HT1080 (cell line): ENCODE measurements around the gene CFAP300. TPM values are rescaled to one million over a fixed set of nuclear protein-coding genes. Genes with fewer than 3 reads are reported as not detected.
A peak's percentile ranks its signal among the peaks of the same experiment; 100 is the strongest.

Source experiments
- DNase-seq: peaks from one replicate; pipeline ENCODE4 v3.0.0-alpha.2; 2015; ENCODE audit warnings: low read depth
- polyA plus RNA-seq, 2 experiments: library from polyadenylated mRNA; depleted of rRNA; stranded (reverse); fragments of >200 nt; gene quantifications; 2 replicates each; pipeline ENCODE4 v1.2.3, GENCODE V29; 2015
- total RNA-seq: library from RNA; depleted of rRNA; stranded (reverse); fragments of >200 nt; shearing (Covaris generic); gene quantifications from 2 replicates; pipeline ENCODE4 v1.2.3, GENCODE V29; 2014; rRNA removed

Gene CFAP300
- total RNA-seq = 0.05 and 0.57 TPM in 2 replicates
- 0.83 and 1.1 TPM in 2 replicates for polyA plus RNA-seq (2015; cell fraction: cytosol; rRNA removed)
- polyA plus RNA-seq (2015; cell fraction: nucleus; rRNA removed) = 0.41 TPM in 1 of 2 replicates, not detected in the other

DNA sequence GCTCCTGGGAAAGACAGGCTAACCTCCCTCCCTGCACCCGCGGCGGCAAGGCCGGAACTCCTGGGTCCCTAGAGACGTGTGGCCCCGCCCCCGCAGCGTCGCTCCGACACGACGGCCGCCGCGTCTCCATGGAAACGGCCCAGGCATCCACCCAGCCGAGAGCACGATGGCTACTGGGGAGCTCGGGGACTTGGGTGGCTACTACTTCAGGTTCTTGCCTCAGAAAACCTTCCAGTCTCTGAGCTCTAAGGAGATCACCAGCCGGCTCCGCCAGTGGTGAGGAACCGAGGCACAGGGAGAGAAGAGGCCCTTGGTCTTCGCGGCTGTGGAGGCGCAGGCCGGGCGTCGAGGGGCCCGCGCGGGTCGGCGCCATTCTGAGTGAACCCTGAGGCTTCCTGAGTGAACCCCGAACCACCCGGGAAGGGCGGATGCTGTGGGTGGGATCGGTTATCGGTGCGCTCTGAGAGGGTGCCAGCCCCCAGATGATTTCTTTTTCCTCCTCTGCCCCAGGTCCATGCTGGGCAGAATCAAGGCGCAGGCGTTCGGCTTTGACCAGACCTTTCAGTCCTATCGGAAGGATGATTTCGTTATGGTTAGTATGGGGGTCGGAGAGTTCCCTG, at the start of gene CFAP300:
Gene CFAP300 (plus strand): TSS at position 133 of the 620 bp plus-strand sequence. CDS start 34 bp downstream, at position 167.
- peak; percentile 7 for DNase-seq

DNA sequence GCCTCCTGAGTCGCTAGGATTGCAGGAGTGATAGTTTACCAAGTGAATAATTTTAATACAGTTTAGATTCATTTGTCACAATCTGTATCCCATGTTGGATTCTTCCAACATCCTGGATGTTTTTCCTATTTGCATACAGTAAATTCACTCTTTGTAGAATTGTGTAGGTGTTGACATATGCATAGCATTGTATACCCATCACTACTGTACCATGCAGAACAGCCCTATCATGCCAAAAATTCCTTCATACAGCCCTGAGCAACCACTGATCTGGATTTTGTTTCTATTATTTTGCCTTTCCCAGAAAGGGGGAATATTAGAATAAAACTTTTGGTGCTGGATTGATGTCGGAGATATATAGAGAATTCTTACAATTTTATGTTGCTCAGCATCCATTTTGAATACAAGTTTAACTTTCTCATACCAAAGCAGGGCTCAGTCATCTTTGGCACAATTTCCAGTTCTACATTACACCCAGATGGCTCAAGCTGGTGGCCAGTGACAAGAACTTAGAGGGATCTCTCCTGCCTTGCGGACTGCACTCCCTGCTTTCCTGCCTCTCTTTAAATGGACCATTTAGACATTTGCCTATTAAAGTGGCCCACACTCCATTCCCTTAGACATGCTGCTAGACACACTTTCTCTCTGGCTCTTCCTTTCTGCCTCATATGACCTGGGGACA, 45.4 kb upstream of the CFAP300 start:
- DNase-seq = no peak

DNA sequence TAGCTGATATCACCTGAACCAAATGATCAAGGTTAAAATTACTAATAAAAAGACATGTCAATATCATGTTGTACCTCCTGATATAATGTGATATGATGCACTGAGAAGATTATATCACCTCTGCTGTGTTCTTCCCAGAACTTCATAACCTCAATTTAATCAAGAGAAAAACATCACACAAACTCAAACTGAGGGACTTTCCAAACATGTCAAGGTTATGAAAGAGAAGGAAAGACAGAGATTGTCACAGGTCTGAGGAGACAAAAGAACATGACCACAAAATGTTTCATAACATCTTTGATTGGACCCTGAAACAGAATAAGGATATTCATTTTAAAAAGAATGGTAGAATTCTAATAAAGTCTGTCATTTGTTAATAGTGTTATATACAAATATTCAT, 43.0 kb upstream of the CFAP300 start:
- DNase-seq = no peak

DNA sequence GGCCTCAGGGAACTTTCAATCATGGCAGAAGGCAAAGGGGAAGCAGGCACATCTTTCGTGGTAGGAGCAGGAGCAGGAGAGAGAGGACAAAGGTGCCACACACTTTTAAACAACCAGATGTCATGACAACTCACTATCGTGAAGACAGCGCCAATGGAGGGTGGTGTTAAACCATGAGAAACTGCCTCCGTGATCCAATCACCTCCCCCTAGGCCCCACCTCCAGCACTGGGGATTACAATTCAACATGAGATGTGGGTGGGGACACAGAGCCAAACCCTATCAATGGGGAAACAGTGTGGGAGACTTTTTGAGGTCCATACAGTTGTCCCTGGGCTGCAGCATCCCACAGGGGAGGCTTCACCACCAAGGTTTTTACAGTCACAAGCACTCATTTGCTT, 41.9 kb upstream of the CFAP300 start:
- no peak for DNase-seq

DNA sequence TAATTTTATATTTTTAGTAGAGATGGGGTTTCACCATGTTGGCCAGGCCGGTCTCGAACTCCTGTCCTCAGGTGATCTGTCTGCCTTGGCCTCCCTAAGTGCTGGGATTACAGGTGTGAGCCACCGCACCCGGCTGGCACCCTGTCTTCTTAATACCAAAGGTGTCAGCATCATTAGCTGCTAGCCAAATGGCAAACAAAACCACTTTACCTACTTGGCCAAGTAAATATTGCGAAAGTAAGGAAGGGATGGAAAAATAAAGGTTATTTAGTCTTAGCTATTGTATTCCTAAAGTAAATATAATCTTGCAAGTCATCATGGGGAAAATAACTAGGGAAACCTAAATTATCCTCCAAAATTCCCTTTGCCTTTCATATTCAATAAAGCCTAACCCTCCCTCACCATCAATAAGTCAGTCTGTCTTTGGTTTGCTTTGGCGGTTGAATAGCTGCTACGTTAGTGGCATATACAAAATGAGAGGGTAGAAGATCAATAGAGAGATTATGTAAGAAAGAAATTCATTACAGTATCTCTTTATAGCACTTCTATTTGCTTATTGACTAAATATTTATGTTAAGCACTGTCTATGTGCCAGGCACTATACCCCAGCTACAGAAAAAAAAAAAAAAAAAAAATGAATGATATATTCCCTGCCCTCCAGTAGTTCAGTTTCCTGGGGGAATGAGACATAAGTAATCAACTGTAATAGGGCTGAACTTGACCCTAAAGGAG, 40.2 kb upstream of the CFAP300 start:
- DNase-seq = no peak

DNA sequence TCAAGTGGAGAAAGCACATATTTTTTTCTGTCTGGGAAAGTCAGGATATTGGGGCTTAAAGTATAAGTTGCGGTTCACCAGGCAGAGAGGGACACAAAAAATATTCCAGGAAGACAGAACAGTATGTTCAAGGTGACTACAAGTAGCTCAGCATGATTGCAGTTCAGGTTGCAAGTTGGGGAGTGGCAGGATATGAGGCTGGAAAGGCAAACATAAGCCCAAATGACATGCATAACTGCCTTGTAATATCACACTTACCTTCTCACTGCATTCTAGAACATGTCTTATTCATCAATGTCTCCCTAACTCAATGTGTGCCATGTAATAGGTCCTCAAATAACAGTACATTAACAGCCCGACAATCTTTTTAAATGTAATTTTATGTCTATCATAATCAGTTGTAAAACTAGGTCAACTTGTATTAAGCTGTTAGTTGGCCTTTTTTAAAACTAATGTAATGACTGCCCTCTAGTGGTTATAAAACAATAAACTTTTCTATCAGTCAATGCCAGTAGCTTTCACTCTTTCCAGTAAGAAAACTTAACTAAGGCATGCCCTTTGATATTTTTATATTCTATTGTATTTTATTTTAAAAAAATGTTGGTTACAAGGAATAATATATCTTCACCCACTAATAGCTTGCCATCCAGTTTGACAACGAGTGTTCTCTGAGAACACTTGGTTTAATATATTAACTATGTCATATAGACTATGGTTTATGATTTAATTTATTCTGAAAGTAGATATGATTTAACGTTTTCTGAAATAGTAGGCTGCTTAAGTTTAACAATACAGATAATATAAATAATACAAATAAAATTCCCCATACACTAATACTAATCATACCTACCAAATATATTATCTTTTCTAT, 39.4 kb upstream of the CFAP300 start:
- peak; percentile 85 for DNase-seq

DNA sequence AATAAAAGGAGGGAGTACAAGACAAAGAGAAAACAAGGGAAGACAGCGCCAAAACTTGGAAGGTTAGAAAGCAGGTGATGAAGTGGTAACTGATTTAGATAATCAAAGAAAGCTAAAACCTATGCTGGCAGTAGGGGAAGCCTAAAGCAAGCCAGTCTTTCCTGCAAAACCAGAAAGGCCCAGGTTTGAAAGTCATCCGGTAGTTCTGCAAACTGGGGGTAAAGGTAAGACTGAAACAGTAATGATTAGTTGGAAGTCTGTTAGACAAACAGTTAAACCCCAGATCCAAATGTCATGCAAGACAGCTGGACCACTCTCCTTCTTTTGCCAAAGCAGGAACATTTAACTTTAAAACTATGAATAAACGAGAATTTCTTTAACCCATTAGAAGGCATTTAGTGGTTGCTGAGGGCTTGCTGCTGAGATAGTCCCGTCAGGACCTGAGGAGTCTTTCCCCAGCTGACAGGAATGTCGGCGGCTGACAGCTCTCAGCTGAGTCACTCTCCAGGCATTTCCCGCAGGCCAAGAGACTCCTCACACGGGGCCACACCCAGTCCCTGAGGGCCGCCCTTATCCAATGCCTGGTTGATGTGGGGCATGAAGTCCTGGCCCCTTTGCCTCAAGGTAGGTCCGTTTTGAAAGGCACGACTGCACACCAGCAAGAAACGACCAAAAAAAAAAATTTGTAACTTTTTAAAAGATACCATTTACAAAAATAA, 36.3 kb upstream of the CFAP300 start:
- DNase-seq = peak; percentile 95

DNA sequence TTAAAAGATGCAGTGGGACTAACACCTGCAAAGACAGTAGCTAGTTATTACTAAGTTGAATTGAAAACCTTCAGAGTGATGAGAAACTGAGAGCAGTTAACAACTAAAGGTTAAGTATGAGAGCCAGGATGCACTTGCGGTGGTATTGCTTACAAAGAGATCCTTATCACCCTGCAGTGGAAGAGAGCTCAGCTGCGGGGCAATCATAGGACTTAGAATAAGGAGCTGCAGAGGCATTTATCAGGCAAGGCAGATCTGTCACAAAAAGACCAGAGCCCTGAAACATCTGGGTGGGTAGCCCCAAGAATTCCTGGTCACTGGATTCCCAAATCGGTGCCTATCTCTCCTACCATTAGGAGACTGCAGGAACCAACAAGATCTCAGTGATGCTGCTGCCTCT, 34.3 kb upstream of the CFAP300 start:
- DNase-seq = no peak

DNA sequence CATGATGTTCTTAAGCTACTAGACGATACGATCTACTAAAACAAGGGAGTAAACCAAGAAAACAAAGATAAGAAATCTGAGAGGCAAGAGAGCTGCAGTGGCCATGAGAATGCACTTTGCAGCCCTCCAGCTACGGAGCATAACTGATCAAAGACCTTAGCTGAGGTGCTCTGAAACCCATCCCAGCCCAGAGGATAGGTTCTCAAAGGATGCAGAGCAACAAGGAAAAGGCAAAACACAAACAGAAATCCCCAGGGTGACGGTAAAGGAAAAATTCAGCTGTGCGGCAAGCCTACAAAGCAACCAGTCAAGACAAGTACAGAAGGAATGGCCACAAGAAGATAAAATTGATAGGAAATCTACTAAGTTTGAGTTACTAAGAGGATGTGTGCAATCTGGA, 32.5 kb upstream of the CFAP300 start:
- DNase-seq = no peak

DNA sequence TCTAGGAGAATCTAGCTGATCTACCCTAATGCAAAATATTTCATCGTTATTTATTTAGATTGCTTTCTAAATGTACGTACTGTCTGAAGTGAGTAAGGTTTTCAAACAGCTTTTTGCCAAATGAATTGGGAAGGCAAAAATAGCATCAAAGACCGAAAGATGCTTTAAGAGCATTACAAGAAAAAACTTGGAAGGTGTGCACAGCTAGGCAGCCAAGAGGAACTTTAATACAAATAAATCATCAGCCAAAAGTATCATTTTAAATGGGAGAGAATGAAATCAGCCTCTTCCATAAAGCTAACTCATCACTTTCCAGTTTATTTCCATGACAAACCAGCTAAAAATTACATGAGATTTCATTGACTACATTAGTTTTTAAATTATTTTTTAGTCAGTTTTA, 30.2 kb upstream of the CFAP300 start:
- DNase-seq = no peak

DNA sequence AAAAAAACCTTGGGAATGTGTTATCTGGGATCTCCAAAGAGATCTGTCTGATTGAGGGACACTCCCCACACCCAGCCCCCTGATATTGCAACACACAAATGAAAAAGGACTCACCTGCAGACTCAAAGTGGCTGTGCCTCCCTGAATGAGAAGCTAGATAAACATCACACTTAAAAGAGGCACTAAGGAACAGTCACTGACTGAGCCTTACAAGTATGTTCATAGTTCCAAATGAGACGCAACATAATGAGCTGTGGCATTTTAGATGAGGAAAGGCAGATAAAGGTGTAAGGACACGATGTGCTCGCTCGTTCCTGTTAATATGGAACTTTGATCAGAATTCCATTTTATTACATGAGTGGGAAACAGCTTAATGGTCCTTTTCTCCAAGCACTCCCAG, 21.0 kb upstream of the CFAP300 start:
- DNase-seq = no peak

DNA sequence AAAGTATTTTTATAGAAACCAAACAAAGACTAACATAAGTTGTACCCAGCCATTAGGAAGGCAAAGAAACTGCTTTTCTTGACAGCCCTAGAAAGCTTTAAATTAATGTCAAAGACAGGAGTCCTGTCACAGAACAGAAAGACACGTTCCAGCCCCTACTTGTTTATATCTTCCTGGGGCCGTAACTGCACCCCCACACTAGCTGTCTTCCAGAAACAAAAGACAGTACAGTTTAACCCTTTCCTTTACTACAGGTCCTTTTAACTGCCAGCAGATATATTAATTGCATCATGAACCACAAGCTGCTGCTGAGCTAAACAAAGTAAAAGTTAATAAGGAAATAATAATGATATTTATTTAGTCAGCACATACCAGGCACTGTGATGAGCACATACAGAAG, 20.3 kb upstream of the CFAP300 start:
- DNase-seq = no peak

DNA sequence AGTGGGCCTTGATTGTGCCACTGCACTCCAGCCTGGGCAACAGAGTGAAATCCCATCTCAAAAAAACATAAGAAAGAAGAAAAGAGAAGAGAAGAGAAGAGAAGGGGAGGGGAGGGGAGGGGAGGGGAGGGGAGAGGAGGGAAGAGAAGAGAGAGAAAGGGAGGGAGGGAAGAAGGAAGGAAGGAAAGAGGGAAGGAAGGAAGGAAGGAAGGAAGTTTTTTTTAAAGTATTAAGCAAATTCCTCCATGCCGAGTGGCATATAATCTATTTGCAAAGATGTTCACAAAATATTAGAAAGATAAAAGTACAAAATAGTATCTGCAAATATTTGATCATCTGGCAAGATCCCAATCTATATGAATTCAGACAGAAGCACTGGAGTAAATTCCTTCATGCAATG, 10.5 kb upstream of the CFAP300 start:
- no peak for DNase-seq

DNA sequence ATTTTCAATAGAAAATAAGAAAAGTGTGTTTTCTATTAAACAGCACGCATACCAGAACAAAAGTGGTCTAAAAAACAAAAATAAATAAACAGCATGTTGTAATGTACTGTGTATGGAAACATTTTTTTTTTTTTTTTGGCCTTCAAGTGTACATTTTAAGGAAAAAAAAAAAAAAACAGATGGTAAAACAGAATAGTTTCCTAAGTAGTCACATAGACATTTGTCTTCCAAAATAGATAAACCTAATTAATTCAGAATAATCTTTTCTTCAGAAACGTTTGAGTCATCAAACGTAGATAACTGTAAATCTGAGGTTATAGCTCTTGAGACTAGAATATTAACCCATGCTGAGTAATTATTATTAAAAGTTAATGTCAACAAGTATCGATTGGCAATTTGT, 396 bp upstream of the CFAP300 start:
- DNase-seq = no peak

DNA sequence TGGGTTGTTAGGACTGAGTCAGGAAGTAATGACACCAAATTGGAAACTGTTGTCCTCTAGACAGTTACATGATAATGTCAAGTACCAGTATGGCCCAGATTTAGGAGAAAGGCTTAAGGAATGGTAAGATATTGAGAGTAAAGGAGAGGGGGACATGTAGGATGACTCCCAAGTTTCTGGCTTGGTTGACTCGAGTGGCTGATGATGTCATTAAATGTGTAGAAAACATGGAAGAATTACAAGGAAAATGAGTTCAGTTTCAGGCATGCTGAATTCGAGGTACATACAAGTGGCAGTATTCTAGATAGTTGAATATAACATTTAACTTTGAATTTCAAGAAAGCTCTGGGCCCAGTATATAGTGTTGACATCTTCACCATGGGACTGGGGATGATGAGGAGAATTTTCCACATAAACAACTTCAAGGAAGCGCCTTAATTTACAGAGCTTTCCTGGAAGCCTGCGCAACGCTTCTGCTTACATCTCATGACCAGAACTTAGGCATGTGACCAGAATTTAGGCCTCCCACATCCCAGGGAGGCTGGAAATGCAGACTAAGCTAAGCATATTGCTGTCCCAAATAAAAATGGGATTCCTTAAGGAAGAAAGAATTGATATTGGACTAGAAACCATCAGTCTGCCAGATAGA, 3.8 kb downstream of the CFAP300 start:
- DNase-seq = no peak

DNA sequence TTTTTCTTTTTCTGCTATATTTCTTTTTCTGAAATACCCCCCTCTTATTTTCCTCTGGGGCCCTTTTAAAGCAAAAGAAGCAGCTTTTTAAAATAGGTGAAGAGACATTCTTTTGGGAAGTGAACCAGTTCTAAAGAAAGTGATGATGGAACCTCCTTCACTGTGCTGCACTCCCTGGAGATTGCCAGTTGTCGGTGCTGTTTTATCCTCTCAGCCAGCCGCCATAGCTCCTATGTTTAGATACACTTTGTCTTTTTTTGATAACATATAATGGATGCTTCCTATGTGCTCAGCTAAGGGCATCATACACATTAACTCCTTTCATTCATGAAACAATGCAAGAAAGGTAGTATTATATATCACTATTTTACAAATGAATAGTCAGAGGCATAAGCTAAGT, 14.0 kb downstream of the CFAP300 start:
- no peak for DNase-seq

DNA sequence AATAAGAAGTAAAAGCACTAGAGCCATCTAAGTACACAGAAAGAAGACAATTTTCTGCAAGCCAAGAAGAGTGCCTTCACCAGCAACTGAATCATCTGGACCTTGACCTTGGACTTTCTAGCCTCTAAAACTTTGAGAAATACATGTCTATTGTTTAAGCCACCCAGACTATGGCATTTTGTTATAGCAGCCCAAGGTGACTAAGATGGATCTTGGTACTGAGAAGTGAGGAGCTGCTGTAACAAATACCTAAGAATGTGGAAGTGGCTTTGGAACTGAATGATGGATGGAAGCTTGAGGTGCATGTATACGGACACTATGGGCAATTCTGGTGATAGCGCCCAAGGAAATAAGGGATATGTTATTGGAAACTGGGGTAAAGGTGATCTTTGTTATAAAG, 14.9 kb downstream of the CFAP300 start:
- no peak for DNase-seq

DNA sequence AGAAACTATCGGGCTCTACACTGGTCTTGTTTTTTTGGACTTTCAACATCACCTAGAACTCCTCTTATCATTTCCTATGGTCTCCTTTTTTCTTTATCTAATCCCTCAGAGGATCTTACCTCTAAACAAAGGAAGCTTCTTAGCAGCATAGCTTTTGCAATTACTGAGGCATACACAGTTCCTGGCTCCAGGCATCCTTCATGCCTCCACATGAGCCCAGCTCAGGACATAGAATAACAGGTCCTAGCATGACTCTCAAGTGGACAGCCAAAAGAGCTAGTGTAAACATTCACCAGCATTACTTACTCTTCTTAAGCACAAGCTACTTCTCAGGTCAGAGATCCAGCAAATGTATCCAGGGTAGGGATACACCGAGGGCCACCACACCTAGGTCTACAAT, 17.1 kb downstream of the CFAP300 start:
- DNase-seq = no peak

DNA sequence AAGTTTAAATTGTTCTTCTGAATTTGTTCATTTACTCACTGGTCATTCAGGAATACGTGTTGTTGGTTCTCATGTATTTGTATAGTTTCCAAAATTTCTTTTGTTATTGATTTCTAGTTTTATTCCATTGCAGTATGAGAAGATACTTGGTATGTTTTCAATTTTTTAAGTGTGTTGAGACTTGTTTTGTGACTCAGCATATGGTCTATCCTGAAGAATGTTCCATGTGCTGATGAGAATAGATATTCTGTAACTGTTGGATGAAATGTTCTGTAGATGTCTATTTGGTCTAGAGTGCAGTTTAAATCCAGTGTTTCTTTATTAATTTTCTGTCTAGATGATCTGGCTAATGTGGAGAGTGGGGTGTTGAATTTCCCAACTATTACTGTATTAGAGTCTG, 23.5 kb downstream of the CFAP300 start:
- no peak for DNase-seq
